Astrocyte (in vitro differentiated cells and primary cell): ENCODE results near the gene ZNF780A. TPM values are rescaled to one million over a fixed set of nuclear protein-coding genes. Genes with fewer than 3 reads are reported as not detected.
A peak's percentile ranks its signal among the peaks of the same experiment; 100 is the strongest.
"Not testable (repeated sequence)": the region's sequence is repeated elsewhere in the genome, so short reads cannot be mapped to it uniquely, and the experiment has no call there.

ENCODE experiments used
- DNase-seq: peaks from one replicate; pipeline ENCODE4 v3.0.0-alpha.2; 2010; ENCODE audit warnings: low read depth
- FAIRE-seq: peaks from 2 replicates; lab custom pipeline; 2011; peaks lifted over from hg19 to GRCh38; lab: Jason Lieb, UNC
- H2AFZ ChIP-seq: 2 replicates; pipeline ENCODE4 v1.6.0; 2012; ENCODE audit warnings: low read depth, low read length, inconsistent platforms
- H3K27ac ChIP-seq: 2 replicates; pipeline ENCODE4 v1.5.1; 2011; ENCODE audit warnings: low read depth, low read length, inconsistent platforms
- H3K27me3 ChIP-seq: 2 replicates; pipeline ENCODE4 v1.6.0; 2011; ENCODE audit warnings: low read length, inconsistent platforms; ENCODE audit not compliant: insufficient read depth
- H3K36me3 ChIP-seq: 2 replicates; pipeline ENCODE4 v1.5.1; 2011; ENCODE audit warnings: low read length, inconsistent platforms; ENCODE audit not compliant: insufficient read depth
- H3K4me1 ChIP-seq: 2 replicates; pipeline ENCODE4 v1.5.1; 2011; ENCODE audit warnings: low read length, inconsistent platforms; ENCODE audit not compliant: insufficient read depth
- H3K4me2 ChIP-seq: 2 replicates; pipeline ENCODE4 v1.6.0; 2012; ENCODE audit warnings: low read length, inconsistent platforms
- H3K4me3 ChIP-seq: 2 replicates; pipeline ENCODE4 v1.5.1; 2011; ENCODE audit warnings: low read depth, mild to moderate bottlenecking, low read length, inconsistent platforms; ENCODE audit not compliant: insufficient read depth
- H3K79me2 ChIP-seq: 2 replicates; pipeline ENCODE4 v1.6.0; 2012; ENCODE audit warnings: mild to moderate bottlenecking, low read length, inconsistent platforms; ENCODE audit not compliant: insufficient read depth
- H3K9ac ChIP-seq: 2 replicates; pipeline ENCODE4 v1.6.0; 2012; ENCODE audit warnings: mild to moderate bottlenecking, low read length, inconsistent platforms
- H3K9me3 ChIP-seq: 2 replicates; pipeline ENCODE4 v1.5.1; 2012; ENCODE audit warnings: low read depth, mild to moderate bottlenecking, low read length, inconsistent platforms; ENCODE audit not compliant: insufficient read depth
- H4K20me1 ChIP-seq: 2 replicates; pipeline ENCODE4 v1.6.0; 2012; ENCODE audit warnings: low read length, inconsistent platforms; ENCODE audit not compliant: insufficient read depth
- H3K27ac Mint-ChIP-seq: one replicate; pipeline ENCODE4 v1.8.0; 2021; ENCODE audit warnings: mild to moderate bottlenecking, mixed read lengths; ENCODE audit not compliant: unreplicated experiment
- H3K27me3 Mint-ChIP-seq: one replicate; pipeline ENCODE4 v1.8.0; 2021; ENCODE audit warnings: low read depth, mixed read lengths; ENCODE audit not compliant: unreplicated experiment
- H3K36me3 Mint-ChIP-seq: one replicate; pipeline ENCODE4 v1.8.0; 2021; ENCODE audit warnings: low read depth, mixed read lengths; ENCODE audit not compliant: unreplicated experiment
- H3K4me1 Mint-ChIP-seq: one replicate; pipeline ENCODE4 v1.8.0; 2021; ENCODE audit warnings: low read depth, mixed read lengths; ENCODE audit not compliant: unreplicated experiment
- H3K4me3 Mint-ChIP-seq: one replicate; pipeline ENCODE4 v1.8.0; 2021; ENCODE audit warnings: mild to moderate bottlenecking, moderate library complexity, mixed read lengths; ENCODE audit not compliant: unreplicated experiment
- H3K9me3 Mint-ChIP-seq: one replicate; pipeline ENCODE4 v1.8.0; 2021; ENCODE audit warnings: mild to moderate bottlenecking, mixed read lengths; ENCODE audit not compliant: unreplicated experiment
- EZH2 ChIP-seq: IDR thresholded peaks from 2 replicates; pipeline ENCODE4 v1.6.1; 2012; ENCODE audit warnings: mild to moderate bottlenecking, low read length, inconsistent platforms; ENCODE audit not compliant: insufficient read depth
- total RNA-seq: library from RNA; stranded (reverse); gene quantifications from 2 replicates; pipeline ENCODE4 v1.2.1, GENCODE V29; 2021
- TF ChIP-seq, protein P1 (sequence below): IDR thresholded peaks from 2 replicates; pipeline ENCODE4 v1.5.1; 2011; ENCODE audit warnings: low read depth, mild to moderate bottlenecking, inconsistent platforms, low read length, moderate library complexity; ENCODE audit not compliant: insufficient read depth

ZNF780A gene
- total RNA-seq, 1 donor from 2014 or later: 18.7 TPM

GRCh38 chr19:40053491-40053890, 37.3 kb downstream of the ZNF780A start:
- no peak overlapping the region for H3K27ac Mint-ChIP-seq
- Histone ChIP-seq H3K9ac (no peak overlapping the region), H3K79me2 (peaks cover 46% of the 10 kb centered on the region), H3K27ac (no peak overlapping the region), H3K27me3 (no peaks in the 10 kb centered on the region), H2AFZ (no peak overlapping the region), H3K4me3 (no peak overlapping the region), H3K4me1 (peaks cover 6% of the 10 kb centered on the region), H3K36me3 (no peaks in the 10 kb centered on the region), H3K9me3 (peaks cover 10% of the 10 kb centered on the region), H3K4me2 (no peak overlapping the region), H4K20me1 (no peaks in the 10 kb centered on the region)
- H3K4me3 Mint-ChIP-seq: no peak overlapping the region
- no peak for TF ChIP-seq EZH2
- TF ChIP-seq, protein P1, sequence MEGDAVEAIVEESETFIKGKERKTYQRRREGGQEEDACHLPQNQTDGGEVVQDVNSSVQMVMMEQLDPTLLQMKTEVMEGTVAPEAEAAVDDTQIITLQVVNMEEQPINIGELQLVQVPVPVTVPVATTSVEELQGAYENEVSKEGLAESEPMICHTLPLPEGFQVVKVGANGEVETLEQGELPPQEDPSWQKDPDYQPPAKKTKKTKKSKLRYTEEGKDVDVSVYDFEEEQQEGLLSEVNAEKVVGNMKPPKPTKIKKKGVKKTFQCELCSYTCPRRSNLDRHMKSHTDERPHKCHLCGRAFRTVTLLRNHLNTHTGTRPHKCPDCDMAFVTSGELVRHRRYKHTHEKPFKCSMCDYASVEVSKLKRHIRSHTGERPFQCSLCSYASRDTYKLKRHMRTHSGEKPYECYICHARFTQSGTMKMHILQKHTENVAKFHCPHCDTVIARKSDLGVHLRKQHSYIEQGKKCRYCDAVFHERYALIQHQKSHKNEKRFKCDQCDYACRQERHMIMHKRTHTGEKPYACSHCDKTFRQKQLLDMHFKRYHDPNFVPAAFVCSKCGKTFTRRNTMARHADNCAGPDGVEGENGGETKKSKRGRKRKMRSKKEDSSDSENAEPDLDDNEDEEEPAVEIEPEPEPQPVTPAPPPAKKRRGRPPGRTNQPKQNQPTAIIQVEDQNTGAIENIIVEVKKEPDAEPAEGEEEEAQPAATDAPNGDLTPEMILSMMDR: no peak
- peaks cover 13% of the 10 kb centered on the region for H3K36me3 Mint-ChIP-seq
- peaks cover 7% of the 10 kb centered on the region for H3K4me1 Mint-ChIP-seq
- H3K9me3 Mint-ChIP-seq: peaks cover 10% of the 10 kb centered on the region
- no peaks in the 10 kb centered on the region for H3K27me3 Mint-ChIP-seq
- FAIRE-seq (no peak), DNase-seq (no peak)

DNA sequence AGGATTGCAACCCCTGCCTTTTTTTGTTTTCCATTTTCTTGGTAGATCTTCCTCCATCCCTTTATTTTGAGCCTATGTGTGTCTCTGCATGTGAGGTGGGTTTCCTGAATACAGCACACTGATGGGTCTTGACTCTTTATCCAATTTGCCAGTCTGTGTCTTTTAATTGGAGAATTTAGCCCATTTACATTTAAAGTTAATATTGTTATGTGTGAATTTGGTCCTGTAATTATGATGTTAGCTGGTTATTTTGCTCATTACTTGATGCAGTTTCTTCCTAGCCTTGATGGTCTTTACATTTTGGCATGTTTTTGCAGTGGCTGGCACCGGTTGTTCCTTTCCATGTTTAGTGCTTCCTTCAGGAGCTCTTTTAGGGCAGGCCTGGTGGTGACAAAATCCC, 49.0 kb downstream of the ZNF780A start:
- H2AFZ ChIP-seq, H3K9me3 ChIP-seq, H3K4me2 ChIP-seq, H3K9ac ChIP-seq, H3K27ac ChIP-seq, H3K27me3 Mint-ChIP-seq, H3K4me3 Mint-ChIP-seq, DNase-seq, H3K27ac Mint-ChIP-seq, H3K79me2 ChIP-seq, H3K27me3 ChIP-seq, FAIRE-seq, H4K20me1 ChIP-seq, H3K36me3 ChIP-seq, H3K4me1 ChIP-seq, H3K4me3 ChIP-seq, H3K4me1 Mint-ChIP-seq: not testable (repeated sequence)
- Mint-ChIP-seq H3K36me3 (peaks cover 58% of the 10 kb centered on the region), H3K9me3 (peaks cover 65% of the 10 kb centered on the region)

- H3K79me2 ChIP-seq, H3K36me3 ChIP-seq, H3K4me1 ChIP-seq, H4K20me1 ChIP-seq, FAIRE-seq, H3K4me2 ChIP-seq, H3K27me3 ChIP-seq, H3K9ac ChIP-seq, DNase-seq, H3K27ac Mint-ChIP-seq, H3K27me3 Mint-ChIP-seq, H3K4me1 Mint-ChIP-seq, H2AFZ ChIP-seq, H3K4me3 ChIP-seq, H3K4me3 Mint-ChIP-seq, H3K27ac ChIP-seq: not testable (repeated sequence)
- Mint-ChIP-seq H3K9me3 (peaks cover 66% of the 10 kb centered on the region), H3K36me3 (peaks cover 56% of the 10 kb centered on the region)
- H3K9me3 ChIP-seq: peaks cover 31% of the 10 kb centered on the region
Measured at GRCh38 chr19:40038047-40038446, 52.7 kb downstream of the ZNF780A start.

DNA sequence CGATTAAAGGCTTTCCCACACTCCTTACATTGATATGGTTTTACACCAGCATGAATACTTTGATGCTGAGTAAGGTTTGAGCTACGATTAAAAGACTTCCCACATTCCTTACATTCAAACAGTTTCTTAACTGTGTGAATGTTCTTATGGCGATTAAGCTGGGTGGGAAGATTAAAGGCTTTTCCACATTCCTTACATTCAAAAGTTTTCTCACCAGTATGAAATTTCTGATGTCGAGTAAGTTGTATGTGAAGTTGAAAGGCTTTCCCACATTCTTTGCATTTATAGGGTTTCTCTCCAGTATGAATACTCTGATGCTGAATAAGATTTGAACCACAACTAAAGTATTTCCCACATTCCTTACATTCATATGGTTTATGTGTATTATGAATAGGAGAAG, 54.7 kb downstream of the ZNF780A start:
- H3K79me2 ChIP-seq: no peaks in the 10 kb centered on the region
- no peaks in the 10 kb centered on the region for H3K4me1 ChIP-seq
- Mint-ChIP-seq H3K4me1 (no peaks in the 10 kb centered on the region), H3K27me3 (no peaks in the 10 kb centered on the region), H3K27ac (peak overlapping the region; percentile 58), H3K36me3 (peaks cover 50% of the 10 kb centered on the region), H3K9me3 (peaks cover 64% of the 10 kb centered on the region), H3K4me3 (no peak overlapping the region)
- H3K9me3 ChIP-seq: peaks cover 39% of the 10 kb centered on the region
- no peak overlapping the region for H3K4me3 ChIP-seq
- H3K27me3 ChIP-seq: no peaks in the 10 kb centered on the region
- no peak overlapping the region for H3K4me2 ChIP-seq
- H3K27ac ChIP-seq: no peak overlapping the region
- DNase-seq (peak; percentile 5), FAIRE-seq (no peak)
- peaks cover 4% of the 10 kb centered on the region for H3K36me3 ChIP-seq
- H4K20me1 ChIP-seq: no peaks in the 10 kb centered on the region
- H3K9ac ChIP-seq: no peak overlapping the region
- no peak overlapping the region for H2AFZ ChIP-seq
- TF ChIP-seq EZH2: no peak
- TF ChIP-seq, protein P1: no peak
